Stimulated activated naive CD4-positive, alpha-beta T cell (primary cell): ENCODE results near the gene ABLIM2.

Experiments used
- DNase-seq, 6 experiments: peaks; one replicate each; lab custom pipeline; 2025; lab: John Stamatoyannopoulos, UW

The ABLIM2 gene

DNA sequence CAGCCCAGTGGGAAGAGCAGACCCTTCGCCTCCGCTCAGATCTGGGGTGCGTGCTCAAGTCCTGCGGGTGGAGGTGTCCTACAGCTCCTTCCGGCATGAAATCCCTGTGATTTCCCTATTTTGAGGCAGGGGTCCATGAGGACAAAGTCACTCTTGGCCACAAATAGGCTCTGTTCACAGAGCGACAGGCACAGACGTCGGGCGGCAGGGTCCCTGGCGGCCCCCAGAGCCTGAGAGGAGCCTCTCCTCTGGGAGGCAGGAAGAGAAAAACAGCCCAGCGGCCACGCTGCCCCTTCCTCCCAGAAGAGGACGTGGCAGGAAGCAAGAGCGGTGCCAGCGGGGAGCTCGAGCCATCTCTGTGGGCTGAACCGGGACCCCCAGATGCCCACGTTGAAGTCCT lies 38.7 kb downstream of the ABLIM2 start:
- DNase-seq: no peak

DNA sequence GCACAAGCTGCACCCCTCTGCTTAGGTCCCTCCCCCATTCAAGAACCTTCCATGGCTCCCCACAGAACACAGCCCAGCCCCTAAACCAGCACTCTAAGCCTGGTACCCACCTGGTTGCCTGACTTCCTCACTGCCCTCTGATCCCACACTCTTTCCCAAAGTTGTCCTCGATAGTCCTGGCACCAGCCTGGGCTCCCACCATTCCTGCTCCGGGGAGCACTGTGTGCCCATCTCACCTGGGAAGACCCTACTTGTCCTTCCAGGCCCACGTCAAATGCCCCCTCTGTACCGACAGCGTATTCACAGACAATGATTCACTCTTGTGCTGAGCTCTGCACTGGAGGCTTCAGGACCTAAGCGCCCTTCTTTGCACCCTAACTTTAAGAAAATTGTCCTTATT lies 40.1 kb downstream of the ABLIM2 start:
- DNase-seq: no peak

DNA sequence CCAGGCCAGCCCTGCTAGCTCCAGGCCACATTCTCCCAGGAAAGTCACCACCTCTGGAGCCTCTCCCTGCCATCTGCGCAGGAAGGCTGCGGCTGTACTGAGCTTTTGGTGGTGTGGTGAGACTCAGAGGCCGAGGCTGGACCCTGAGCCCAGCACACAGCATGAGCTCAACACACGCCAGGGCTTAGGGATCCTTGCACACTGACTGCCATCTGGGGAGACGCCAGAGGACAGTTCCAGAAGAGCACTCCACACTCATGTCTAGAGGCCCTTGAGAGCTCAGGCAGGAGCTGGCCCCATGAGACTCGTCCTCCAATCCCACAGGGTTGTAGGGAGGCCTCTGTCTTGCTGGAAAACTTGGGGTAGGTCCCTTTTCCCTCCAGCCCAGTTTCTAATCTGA lies 40.6 kb downstream of the ABLIM2 start:
- DNase-seq: no peak

DNA sequence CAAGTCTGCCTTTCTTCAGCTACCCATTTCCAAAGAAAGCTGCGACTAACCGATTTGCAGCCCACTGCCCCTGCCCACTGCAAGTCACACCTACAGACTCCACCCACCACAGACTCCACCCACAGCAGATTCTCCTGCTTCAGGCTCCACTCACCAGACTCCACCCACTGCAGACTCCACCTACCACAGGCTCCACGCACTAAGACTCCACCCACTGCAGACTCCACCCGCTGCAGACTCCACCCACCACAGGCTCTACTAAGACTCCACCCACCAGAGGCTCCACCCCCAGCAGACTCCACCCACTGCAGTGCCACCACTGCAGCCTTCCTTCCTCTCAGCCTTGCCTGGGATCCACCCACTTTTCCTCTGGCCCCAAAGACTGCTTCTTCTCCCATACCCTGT lies 41.3 kb downstream of the ABLIM2 start:
- peak in 2 of 6 experiments; percentile 10 to 28 for DNase-seq

- DNase-seq: no peak
Observed at GRCh38 chr4:8115916-8116315, 42.7 kb downstream of the ABLIM2 start.

DNA sequence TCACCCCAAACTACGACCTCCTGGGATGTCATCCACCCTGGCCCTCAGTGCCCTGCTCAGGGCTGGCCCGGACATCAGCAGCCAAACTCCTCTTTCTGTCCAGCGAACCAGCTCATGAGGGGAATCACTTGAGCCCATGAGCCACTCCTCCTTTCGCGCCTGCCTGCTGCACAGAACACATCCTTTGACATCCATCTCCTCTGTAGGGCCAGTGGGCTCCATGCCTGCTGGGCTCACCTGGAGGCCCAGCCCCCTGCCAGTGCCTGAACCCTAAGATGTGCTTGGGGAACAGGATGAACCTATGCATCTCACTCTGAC lies 43.5 kb downstream of the ABLIM2 start:
- DNase-seq: no peak

DNA sequence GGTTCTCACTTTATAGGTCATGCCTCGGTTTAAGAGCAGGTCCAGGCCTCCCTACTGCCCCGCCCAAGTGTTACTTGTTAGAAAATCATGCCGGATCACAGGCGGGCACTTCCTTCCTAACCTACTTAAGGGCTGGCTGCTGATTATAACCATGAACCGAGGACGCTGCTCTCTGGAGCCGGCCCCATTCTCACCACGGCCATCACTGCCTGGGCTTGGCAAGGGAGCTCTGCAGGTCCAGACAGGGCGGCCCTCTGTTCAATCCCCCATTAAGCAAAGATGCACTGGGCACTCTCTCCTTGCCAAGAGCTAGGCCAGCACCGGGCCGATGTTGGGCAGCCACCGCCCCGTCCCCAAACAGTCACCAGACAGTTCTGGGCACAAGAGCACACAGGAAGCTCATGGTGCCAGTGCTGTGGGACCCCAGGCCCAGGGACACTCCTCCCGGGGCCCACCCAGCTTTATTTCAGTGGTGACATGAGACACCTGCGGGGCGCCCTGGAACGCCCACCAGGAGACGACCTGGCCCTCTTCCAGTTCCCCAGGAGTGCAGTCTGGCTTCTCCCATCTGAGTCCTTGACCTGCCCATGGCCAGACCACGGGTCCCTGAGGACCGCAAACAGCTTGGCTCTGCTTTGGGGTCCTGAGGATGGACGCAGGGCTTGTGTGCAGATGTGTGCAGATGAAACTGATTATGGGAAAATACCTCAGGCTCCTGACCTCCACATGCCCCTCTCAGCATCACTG lies 44.0 kb downstream of the ABLIM2 start:
- DNase-seq: no peak

DNA sequence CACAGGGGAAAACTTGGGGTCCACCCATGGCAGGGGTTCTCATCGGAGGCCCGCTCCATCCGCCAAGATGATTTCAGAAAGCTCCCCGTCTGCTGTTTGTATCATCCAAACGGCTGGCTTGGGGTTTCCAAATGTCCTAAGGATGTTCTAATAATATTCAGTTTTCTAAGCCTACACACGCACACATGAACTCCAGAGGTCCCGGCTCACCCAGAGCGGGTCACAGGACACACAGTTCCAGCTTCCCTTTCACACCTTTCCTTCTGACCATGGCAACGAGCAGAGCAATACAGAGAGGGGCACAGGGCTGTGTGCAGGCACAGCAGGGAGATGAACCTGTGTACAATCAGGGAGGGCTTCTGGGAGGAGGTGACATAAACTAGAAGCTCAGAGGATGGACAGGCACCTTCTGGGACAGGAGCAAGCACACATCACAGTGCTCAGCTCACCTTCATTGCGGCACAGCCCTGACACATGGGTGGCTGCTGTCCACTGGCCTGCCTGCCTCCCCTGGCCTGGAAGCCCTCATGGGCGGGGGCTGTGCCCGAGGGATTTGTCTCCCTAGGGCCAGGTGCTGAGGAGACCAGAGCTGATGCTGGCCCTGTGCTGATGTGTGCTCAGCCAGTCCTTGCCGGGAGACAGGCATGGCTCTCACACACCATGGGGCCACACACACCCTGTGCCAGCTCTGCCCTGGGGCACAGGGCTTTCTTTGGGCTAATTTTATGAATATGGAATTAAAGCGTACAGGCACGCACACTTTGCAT lies 44.8 kb downstream of the ABLIM2 start:
- no peak for DNase-seq

DNA sequence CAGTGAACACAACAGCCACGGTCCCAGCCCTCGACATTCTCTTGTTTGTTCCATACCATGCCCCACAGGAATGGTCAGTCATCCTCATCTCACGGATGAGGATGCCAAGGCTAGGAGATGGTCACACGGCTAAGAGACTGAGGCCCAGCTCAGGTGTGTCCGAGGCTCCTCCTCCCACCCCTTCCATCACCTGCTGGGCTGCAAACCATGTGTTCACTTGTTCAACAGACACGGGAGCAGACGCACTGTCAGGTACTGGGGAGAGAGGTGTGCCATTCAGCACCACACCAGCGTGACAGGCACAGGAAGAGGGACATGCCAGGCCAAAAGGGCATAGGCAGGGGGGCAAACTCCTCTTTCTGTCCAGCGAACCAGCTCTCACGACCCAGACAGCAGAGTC lies 45.9 kb downstream of the ABLIM2 start:
- DNase-seq: no peak

GRCh38 chr4:8112036-8112576 lies 46.5 kb downstream of the ABLIM2 start:
- no peak for DNase-seq

DNA sequence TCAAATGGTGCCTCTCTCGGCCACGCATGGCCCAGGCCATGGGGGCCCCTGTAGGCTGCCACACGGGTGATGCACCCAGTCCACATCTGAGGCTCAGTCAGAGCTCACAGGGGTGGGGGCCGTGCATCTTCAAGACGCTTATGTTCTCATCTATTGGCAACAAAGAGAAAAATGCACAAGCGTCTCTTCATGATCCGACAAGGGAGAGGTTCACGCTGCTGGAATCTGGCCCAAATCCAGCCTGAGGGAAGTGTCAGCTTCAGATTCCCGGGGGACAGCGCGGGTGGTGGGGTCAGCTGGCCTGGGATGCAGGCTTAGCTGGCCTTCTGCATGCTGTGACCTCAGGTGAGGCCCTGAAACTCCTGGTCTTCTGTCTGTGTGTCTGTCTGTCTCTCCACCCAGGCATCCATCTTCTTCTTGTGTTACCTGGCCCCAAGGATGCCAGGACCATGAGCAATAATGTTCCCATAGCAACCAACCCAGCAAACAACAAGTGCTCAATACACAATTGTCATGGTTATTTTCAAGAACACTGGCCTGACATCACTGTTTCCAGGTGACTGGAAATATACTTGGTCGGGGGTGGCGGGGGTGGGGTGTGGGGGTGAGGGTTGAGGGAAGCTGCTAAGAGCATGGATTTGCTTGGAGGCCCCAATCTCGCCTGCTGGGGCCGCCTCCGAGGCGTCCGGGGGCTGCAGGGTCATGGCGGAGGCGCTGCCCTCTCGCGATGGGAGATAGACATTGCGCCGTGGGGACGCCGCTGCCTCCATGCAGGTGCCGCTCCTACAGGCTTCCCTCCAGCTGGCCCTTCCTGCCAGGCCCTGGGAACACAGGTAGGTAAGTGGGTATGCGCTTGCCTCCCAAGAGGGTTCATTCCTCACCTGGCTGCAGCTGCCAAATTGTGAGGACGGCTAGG lies 48.3 kb downstream of the ABLIM2 start:
- DNase-seq: no peak

DNA sequence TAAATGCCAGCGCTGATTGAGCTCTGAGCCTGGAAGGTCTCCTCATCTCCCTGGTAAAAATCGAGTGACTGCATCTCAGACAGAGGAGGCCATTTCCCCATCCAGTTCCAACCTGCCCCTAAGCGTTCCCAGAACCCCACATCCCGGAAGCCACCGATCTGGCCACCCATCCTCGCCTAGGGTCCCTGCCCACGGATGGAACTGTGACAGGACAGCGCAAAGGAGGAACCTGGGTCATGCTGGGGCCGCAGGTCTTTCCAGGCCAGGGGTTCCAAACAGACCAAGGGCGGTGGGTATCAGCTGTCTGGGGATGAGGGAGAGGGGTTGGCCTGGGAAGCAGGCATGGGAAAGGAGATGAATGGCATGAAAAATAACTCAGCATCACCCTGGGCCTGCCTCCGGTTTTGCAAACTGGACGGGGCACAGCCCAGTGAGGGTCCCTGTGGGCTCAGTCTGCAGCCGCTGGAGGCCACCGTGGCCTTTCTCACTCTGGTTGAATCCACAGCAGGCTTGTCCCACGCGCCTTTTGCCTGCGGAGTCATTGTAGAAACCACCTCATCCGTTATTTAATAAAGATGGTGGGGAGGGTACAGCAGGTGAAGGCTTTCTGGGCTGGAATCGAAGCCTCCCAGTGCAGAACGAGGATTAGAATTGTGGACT lies 49.1 kb downstream of the ABLIM2 start:
- DNase-seq: no peak

GRCh38 chr4:8108991-8109390 lies 49.6 kb downstream of the ABLIM2 start:
- DNase-seq: no peak

DNA sequence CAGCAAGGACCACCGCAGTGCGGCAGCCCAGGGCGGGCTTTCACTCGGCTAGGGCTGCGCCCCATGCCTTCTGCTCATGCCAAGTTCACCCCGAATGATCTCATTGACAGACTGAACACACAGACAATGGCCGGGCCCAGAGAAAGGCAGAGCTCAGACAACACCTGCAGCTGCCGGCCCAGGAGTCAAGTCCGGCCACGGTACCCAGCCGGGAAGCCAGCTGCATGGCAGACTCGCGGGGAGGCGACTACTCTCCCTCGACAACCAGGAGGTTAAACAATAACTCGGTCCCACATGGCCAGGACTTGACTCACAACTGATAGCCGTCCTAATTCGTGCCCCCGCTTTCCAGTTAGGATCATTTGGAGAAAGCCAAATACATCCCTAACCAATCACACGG lies 50.4 kb downstream of the ABLIM2 start:
- no peak for DNase-seq

- DNase-seq: no peak
Observed at GRCh38 chr4:8107146-8107657, 51.4 kb downstream of the ABLIM2 start.

DNA sequence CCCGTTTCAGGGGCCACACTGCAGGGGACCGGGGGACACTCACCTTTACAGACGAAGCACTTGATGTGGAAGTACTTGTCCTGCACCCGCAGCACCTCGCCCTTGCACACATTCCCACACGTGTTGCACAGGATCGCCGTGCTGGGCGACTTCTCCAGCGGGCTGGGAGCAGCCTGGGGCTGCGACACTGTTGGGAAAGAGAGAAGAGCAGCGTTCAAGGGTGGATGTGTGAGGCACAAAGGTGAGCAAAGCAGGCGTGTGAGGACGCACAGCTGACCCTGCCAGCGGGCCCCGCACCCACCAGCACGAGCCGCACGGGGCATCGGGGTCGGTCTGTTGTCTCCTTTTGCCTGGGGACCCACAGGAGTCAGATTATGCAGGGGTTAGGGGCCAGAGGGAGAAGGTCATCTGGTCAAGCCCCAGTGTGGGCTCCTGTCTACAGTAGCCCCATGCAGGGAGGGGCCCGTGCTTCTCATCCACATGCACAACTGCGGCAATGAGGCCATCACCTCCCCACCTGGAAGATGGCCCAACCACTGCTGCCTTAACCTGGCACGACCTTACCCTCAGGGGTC lies 52.1 kb downstream of the ABLIM2 start:
- DNase-seq: no peak

GRCh38 chr4:8105306-8106100 lies 53.1 kb downstream of the ABLIM2 start:
- no peak for DNase-seq

- no peak for DNase-seq
Observed at GRCh38 chr4:8104491-8105305, 53.9 kb downstream of the ABLIM2 start.
